ENCODE results near the gene PKD1L1.
"Not testable (repeated sequence)": the region's sequence is repeated elsewhere in the genome, so short reads cannot be mapped to it uniquely, and the experiment has no call there.

PKD1L1 gene

GRCh38 chr7:47940088-47941013 lies 7.9 kb downstream of the PKD1L1 start:
- no peak for DNase-seq (ENCODE audit: insufficient read length, low spot score)

GRCh38 chr7:47939425-47940036 lies 8.7 kb downstream of the PKD1L1 start:
- DNase-seq (ENCODE audit: insufficient read length, low spot score), result no peak
- no peak for FAIRE-seq

More at GRCh38 chr7:47940088-47941013, 7.9 kb downstream of the PKD1L1 start:
- FAIRE-seq, result peak; percentile 20

GRCh38 chr7:47938574-47939165 lies 9.6 kb downstream of the PKD1L1 start:
- peak; percentile 41 for DNase-seq (ENCODE audit: insufficient read length, low spot score)
- FAIRE-seq, result no peak

GRCh38 chr7:47937711-47938573 lies 10.3 kb downstream of the PKD1L1 start:
- no peak for FAIRE-seq
- no peak for DNase-seq (ENCODE audit: insufficient read length, low spot score)

GRCh38 chr7:47937065-47937687 lies 11.1 kb downstream of the PKD1L1 start:
- FAIRE-seq, result no peak
- DNase-seq (ENCODE audit: insufficient read length, low spot score), result no peak

- FAIRE-seq (no peak), DNase-seq (ENCODE audit: insufficient read length, low spot score) (no peak)
Observed at GRCh38 chr7:47936323-47936722, 11.9 kb downstream of the PKD1L1 start.

GRCh38 chr7:47935336-47935735 lies 12.9 kb downstream of the PKD1L1 start:
- no peak for DNase-seq (ENCODE audit: insufficient read length, low spot score)
- FAIRE-seq, result no peak

GRCh38 chr7:47934831-47935230 lies 13.4 kb downstream of the PKD1L1 start:
- DNase-seq (ENCODE audit: insufficient read length, low spot score), result no peak

GRCh38 chr7:47933215-47933614 lies 15.1 kb downstream of the PKD1L1 start:
- no peak for DNase-seq (ENCODE audit: insufficient read length, low spot score)
- no peak for FAIRE-seq

More at GRCh38 chr7:47934831-47935230, 13.4 kb downstream of the PKD1L1 start:
- no peak for FAIRE-seq

- FAIRE-seq, result no peak
- no peak for DNase-seq (ENCODE audit: insufficient read length, low spot score)
Observed at GRCh38 chr7:47932466-47933037, 15.7 kb downstream of the PKD1L1 start.

GRCh38 chr7:47932016-47932415 lies 16.2 kb downstream of the PKD1L1 start:
- no peak for FAIRE-seq
- DNase-seq (ENCODE audit: insufficient read length, low spot score), result no peak

- FAIRE-seq, result no peak
- no peak for DNase-seq (ENCODE audit: insufficient read length, low spot score)
Observed at GRCh38 chr7:47931005-47932004, 17.0 kb downstream of the PKD1L1 start.

GRCh38 chr7:47924266-47924665 lies 24.0 kb downstream of the PKD1L1 start:
- no peak for FAIRE-seq

GRCh38 chr7:47923081-47923875 lies 25.0 kb downstream of the PKD1L1 start:
- not testable (repeated sequence) for FAIRE-seq; DNase-seq (ENCODE audit: insufficient read length, low spot score)

More at GRCh38 chr7:47924266-47924665, 24.0 kb downstream of the PKD1L1 start:
- DNase-seq (ENCODE audit: insufficient read length, low spot score), result no peak

- FAIRE-seq; DNase-seq (ENCODE audit: insufficient read length, low spot score): not testable (repeated sequence)
Observed at GRCh38 chr7:47916514-47916913, 31.8 kb downstream of the PKD1L1 start.

GRCh38 chr7:47915616-47915976 lies 32.7 kb downstream of the PKD1L1 start:
- FAIRE-seq (no peak), DNase-seq (ENCODE audit: insufficient read length, low spot score) (no peak)

GRCh38 chr7:47914717-47915615 lies 33.3 kb downstream of the PKD1L1 start:
- no peak for DNase-seq (ENCODE audit: insufficient read length, low spot score)
- FAIRE-seq, result no peak

All from HTR-8/SVneo (cell line).